HG03439 (cell line): ENCODE results near the gene FKRP.

ENCODE experiments used
- ATAC-seq: cut with Tn5 transposase; IDR thresholded peaks from one replicate; pipeline ENCODE4 v1.9.1; 2021; ENCODE audit warnings: mild to moderate bottlenecking, moderate library complexity; ENCODE audit not compliant: unreplicated experiment

The FKRP gene

GRCh38 chr19:46718934-46719622 is 26.8 kb upstream of the FKRP start:
- ATAC-seq, result no peak

- ATAC-seq, result no peak
Measured at GRCh38 chr19:46719629-46720502, 26.0 kb upstream of the FKRP start.

- ATAC-seq, result no peak
Measured at GRCh38 chr19:46720503-46721239, 25.2 kb upstream of the FKRP start.

GRCh38 chr19:46721269-46722003 is 24.4 kb upstream of the FKRP start:
- no peak for ATAC-seq

- ATAC-seq, result no peak
Measured at GRCh38 chr19:46722004-46722380, 23.9 kb upstream of the FKRP start.

GRCh38 chr19:46722421-46723022 is 23.3 kb upstream of the FKRP start:
- no peak for ATAC-seq

GRCh38 chr19:46723023-46723461 is 22.8 kb upstream of the FKRP start:
- ATAC-seq, result no peak

- no peak for ATAC-seq
Measured at GRCh38 chr19:46723471-46723870, 22.4 kb upstream of the FKRP start.

GRCh38 chr19:46724468-46724867 is 21.4 kb upstream of the FKRP start:
- ATAC-seq, result no peak

- no peak for ATAC-seq
Measured at GRCh38 chr19:46725036-46725820, 20.6 kb upstream of the FKRP start.

GRCh38 chr19:46725859-46726393 is 19.9 kb upstream of the FKRP start:
- ATAC-seq, result no peak

- ATAC-seq, result no peak
Measured at GRCh38 chr19:46726551-46726950, 19.3 kb upstream of the FKRP start.

- no peak for ATAC-seq
Measured at GRCh38 chr19:46726971-46727501, 18.8 kb upstream of the FKRP start.

- ATAC-seq, result no peak
Measured at GRCh38 chr19:46727757-46728156, 18.1 kb upstream of the FKRP start.

- no peak for ATAC-seq
Measured at GRCh38 chr19:46728208-46728607, 17.6 kb upstream of the FKRP start.

GRCh38 chr19:46728693-46729339 is 17.0 kb upstream of the FKRP start:
- no peak for ATAC-seq

- no peak for ATAC-seq
Measured at GRCh38 chr19:46729696-46730095, 16.2 kb upstream of the FKRP start.

GRCh38 chr19:46730187-46730586 is 15.7 kb upstream of the FKRP start:
- ATAC-seq, result no peak

GRCh38 chr19:46730595-46730994 is 15.3 kb upstream of the FKRP start:
- no peak for ATAC-seq
